Hypothalamus (tissue), 51 donors: ENCODE data around the gene P3H2.
"Not testable (repeated sequence)": the region's sequence is repeated elsewhere in the genome, so short reads cannot be mapped to it uniquely, and the experiment has no call there.

Experiments used
- DNase-seq, 51 donors: peaks; one replicate each; lab custom pipeline; 2025; lab: John Stamatoyannopoulos, UW

P3H2 gene, protein sequence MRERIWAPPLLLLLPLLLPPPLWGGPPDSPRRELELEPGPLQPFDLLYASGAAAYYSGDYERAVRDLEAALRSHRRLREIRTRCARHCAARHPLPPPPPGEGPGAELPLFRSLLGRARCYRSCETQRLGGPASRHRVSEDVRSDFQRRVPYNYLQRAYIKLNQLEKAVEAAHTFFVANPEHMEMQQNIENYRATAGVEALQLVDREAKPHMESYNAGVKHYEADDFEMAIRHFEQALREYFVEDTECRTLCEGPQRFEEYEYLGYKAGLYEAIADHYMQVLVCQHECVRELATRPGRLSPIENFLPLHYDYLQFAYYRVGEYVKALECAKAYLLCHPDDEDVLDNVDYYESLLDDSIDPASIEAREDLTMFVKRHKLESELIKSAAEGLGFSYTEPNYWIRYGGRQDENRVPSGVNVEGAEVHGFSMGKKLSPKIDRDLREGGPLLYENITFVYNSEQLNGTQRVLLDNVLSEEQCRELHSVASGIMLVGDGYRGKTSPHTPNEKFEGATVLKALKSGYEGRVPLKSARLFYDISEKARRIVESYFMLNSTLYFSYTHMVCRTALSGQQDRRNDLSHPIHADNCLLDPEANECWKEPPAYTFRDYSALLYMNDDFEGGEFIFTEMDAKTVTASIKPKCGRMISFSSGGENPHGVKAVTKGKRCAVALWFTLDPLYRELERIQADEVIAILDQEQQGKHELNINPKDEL

DNA sequence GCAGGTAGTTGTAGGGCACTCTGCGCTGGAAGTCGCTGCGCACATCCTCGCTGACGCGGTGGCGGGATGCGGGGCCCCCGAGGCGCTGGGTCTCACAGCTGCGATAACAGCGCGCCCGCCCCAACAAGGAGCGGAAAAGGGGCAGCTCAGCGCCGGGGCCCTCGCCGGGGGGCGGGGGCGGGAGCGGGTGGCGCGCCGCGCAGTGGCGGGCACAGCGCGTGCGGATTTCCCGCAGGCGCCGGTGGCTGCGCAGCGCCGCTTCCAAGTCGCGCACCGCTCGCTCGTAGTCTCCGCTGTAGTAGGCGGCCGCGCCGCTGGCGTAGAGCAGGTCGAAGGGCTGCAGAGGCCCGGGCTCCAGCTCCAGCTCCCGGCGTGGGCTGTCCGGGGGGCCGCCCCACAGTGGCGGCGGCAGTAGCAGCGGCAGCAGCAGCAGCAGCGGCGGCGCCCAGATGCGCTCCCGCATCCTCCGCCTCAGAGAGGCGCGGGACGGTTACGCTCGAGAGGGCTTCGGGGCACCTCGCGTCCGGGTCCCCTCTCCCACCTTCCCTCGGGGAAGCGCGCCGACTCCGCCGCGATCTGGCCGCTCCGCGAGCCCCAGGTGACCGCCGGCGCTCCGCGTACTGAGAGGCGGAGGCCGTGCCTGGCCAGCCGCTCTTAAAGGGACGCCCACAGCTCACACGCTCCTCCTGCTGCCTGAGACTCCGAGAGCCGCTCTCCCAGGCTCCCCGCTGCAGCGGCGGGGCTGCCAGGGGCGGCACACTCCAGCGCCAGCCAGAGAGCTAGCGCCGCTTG is at the start of gene P3H2:
P3H2 (minus strand) TSS at position 629 of the 792 bp plus-strand sequence; CDS start at position 463, 166 bp downstream.
- DNase-seq, result peak in 50 of 51 donors; percentile 24 to 86 (median 67)

DNA sequence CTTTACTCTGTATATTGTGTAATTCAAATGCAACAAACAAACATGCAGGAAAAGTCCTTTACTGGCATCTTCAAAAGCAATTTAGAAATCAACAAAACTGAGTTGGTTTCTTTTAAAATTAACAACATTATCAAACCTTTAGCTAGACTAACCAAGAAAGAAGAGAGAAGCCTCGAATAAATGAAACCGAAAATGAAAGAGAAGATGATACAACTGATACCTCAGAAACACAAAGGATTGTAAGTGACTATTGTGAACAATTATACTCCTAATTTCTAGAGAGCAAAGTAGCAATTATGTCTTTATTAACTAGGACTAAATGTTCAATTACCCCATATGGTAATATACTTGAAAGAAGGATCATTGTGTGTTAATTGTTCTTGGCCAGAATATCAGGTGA is 49.2 kb upstream of the P3H2 start:
- no peak for DNase-seq

DNA sequence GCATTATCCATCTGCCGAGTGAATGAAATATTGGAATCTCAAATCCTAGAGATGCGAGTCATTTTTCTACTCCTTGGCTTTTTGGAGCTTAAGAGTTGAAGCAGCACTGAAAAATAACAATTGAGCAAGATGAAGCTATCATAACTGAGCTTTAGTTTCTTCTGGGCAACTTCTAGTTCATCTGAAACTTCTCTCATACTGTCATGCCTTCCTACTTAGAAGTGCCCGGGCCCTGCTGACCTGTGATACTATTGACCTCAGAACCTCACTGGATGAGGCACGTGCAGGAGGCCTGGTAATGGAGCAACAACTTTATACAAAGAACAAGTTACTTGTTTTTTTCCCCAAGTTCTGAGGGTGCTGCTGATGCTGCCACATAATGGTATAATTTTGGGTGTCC is 48.5 kb upstream of the P3H2 start:
- no peak for DNase-seq

DNA sequence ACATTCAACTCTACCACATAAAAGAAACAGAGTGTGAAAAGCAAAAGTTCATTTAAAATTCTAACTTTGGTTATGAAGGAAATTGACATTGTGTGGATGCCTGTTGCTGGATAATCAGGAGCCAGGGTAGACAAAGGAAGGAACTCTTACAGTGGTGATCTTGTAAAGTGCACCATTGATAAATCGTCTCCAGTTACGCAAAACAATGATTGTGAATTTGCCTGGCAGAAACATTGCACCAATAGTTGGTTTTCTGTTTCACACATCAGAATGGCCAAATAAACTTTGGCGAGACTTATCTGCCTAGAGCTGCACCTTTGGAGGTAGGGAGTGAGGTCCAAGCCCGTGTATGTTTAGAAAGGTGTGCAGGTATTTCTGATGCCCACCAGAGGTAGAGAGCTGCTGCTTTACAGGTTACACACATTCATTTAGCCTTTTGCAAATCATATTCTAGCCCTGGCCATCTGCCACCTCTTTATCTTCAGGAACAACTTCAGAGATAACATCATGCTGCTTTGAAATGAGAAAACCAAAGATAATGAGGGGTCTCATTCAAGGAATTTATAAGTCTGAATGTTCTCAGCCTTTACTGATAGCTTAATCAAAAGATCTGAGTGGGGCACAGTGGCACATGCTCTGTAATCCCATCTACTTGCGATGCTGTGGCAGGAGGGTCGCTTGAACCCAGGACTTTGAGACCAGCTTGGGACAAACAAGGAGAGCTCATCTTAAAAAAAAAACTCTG is 47.4 kb upstream of the P3H2 start:
- no peak for DNase-seq

DNA sequence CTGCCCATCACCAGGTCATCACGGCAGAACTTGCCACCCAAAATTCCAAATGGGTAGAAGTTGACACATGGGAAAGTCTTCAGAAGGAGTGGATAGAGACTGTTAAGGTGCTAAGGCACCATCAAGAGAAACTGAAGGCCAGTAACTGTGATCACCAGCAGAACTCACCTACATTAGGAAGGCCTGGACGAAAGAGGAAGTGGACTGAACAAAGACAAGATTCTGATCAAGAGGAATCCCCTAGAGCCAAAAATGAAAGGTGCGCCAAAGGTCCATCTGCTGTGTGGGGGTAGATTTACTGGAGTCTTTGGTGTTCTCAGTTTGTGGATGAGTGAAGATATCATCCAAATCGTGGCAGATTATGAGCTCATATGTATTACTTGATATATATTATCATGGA is 46.3 kb upstream of the P3H2 start:
- no peak for DNase-seq

DNA sequence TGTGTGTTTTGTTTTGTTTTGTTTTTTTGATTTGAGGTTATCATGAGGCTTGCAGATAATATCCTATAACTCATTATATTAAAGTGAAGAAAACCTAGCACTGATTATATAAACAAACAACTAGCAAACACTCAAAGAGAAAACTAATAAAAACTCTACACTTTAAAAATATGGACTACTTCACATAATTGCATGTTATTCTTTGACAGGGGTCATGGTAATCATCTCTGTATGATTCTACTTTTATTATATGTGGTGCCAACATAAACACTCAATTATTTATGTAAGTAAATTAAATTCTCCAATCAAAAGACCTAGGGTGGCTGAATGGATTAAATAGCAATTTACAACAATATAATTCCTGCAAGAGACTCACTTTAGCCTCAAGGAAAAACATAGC is 44.6 kb upstream of the P3H2 start:
- DNase-seq, result no peak

DNA sequence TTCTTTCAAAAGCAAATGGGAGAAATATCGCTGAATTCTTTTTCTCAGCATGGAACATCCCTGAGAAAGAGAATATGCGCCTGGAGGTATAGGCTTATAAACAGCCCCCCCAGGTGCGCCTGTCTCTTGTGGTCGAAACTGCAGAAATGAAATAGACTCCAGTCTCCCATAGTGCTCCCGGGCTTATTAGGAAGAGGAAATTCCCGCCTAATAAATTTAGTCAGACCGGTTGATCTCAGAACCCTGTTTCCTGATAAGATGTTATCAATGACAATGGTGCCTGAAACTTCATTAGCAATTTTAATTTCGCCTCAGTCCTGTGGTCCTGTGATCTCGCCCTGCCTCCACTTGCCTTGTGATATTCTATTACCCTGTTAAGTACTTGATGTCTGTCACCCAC is 41.3 kb upstream of the P3H2 start:
- DNase-seq, result not testable (repeated sequence)

DNA sequence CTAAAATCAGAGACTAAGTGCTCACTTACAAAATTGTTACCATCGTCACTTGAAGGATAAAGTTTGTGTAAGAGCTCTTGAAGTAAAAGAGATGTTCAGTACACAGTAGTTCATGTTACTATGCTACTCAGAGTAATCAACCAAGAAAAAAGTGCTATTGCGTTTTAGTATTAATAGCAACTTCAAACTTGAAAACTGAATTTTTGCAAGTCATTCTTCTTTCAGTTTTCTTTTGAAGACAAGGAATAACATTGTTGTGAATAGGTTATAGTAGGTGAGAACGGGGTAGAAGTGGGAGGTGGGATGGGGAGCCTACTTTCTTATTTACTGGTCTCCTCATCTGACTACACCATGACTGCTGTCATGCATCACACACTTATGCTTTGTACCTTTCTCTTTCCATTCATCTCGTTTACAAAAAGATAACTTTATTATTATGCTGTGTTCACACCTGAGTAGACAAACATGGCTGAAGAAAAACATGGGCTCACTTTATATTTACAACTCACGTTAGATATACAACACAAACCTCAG is 39.3 kb upstream of the P3H2 start:
- no peak for DNase-seq

DNA sequence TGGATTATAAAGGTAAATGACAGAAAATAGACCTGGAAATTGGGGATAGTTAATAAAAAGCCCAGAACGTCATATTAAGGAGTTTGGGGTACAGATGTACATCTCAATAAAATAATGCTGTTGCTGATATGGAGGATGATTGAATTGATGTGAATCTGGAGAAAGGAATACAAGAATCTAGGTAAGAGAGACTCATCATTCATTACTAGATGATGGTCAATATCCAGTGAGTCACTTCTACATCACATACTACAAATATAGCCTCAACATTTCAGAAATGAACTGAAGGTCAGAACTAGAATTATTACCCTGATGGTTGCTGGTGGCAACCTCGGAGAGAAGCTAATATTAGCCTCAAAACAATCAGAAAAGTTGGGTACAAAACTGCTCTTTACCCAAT is 37.6 kb upstream of the P3H2 start:
- DNase-seq, result no peak

DNA sequence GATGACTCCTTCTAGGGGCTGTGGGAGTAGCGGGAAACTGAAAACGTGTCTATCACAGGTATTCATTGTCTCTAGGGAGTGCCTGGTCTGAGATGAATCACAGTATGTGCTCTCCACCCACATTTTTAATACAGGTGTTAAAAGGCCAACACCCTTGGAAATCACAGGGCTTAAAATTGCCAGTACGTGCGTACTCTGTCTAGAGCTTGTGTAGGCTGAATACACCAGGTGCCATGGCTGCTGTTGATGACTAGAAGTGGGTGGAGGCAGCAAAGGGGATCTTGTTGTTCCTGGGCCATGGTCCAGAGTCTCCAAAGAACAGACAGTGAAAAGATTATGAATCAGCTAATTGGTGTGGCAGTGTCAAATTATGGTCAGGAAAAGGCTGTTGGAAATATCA is 35.1 kb upstream of the P3H2 start:
- no peak for DNase-seq

DNA sequence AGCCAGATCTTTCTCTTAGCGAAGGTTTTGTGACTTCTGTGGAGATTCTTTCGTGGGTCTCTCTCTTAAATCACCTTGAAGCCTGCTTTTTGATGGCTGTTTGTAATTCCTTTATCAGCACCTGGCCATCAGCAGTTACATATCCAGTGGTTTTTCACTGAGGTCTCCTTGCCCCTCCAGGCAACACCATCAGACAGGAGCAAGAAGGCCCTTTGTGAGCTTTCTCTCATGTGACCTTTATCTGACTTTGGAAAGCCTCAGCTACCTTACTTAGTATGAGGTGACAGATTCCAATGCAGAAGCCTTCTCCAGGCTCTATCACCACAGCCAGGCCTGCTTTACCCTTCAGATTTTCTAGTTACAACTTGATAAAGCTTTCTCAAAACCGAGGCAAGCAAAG is 30.0 kb upstream of the P3H2 start:
- no peak for DNase-seq

DNA sequence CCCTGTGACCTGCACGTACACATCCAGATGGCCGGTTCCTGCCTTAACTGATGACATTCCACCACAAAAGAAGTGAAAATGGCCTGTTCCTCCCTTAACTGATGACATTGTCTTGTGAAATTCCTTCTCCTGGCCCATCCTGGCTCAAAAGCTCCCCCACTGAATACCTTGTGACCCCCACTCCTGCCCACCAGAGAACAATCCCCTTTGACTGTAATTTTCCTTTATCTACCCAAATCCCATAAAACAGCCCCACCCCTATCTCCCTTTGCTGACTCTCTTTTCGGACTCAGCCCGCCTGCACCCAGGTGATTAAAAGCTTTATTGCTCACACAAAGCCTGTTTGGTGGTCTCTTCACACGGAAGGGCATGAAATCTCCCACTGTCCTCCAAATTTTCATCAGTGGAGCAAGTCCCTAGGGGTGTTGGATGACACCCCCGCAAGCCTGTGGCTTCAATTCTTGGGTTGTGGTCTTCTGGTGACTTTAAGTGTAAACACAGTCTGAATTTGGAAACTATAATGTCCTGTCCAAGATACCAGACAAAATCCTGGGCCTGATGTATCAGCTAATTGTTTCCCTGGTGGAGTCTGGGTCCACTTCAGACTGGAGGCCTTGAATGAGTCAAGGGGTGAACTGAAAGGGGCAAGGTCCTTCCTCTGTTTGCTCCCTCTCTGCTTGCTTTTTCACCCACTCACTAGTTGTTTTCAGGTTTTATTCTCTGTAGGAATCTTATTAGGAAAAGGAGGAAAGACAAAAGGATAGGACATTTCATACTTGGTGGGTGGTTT is 29.3 kb upstream of the P3H2 start:
- not testable (repeated sequence) for DNase-seq

DNA sequence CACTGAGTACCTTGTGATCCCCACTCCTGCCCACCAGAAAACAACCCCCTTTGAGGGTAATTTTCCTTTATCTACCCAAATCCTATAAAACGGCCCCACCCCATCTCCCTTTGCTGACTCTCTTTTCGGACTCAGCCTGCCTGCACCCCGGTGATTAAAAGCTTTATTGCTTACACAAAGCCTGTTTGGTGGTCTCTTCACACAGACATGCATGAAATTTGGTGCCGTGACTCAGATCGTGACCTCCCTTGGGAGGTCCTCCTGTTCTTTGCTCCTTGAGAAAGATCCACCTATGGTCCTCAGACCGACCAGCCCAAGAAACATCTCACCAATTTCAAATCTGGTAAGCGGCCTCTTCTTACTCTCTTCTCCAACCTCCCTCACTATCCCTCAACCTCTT is 24.1 kb upstream of the P3H2 start:
- not testable (repeated sequence) for DNase-seq

DNA sequence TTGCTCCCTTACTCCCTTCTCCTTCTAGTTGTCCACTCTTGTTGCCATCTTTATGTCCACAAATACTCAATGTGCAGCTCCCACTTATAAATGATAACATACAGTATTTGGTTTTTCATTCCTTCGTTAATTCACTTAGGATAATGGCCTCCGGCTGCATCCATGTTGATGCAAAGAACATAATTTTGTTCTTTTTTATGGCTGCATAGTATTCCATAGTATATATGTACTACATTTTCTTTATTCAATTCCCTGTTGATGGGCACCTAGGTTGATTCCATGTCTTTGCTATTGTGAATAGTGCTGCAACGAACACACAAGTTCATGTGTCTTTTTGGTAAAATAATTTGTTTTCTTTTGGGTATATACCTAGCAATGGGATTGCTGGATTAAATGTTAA is 21.3 kb upstream of the P3H2 start:
- DNase-seq, result no peak

DNA sequence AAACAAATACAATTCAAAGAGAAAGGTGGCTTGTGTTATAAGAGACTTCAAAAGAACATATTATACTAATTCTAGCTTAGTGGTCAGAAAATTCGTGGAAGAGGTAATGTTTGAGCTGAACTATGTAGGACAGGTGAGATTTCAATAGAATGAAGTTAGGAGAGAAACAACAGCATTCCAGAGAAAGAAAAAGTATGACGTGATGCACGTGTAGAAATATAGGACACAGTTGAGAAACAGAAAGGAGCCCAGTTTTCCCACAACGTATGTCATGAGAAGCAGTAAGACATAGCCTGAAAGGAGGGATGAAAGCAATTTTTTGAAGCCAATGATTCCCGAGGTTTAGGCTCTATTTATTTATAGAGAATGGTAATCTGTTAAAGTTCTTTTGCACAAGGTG is 18.7 kb upstream of the P3H2 start:
- DNase-seq, result no peak

DNA sequence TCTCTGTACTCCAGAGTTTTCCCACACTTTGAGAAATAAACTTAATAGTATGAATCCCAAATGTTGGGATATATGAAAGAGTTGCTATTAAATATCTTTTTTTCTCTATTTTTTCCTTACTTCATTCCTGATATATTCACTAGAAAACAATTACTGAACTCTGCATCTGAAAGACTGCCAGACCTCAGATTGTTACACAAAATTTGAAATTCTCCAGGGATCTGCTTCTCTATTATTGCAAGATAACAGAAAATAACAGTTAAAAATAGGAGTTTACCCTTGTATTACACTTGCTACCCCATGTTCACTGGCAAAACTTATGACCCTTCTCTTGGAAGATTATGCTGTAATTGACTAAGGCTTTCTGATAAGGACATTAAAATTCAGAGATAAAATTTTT is 11.7 kb upstream of the P3H2 start:
- DNase-seq, result no peak

DNA sequence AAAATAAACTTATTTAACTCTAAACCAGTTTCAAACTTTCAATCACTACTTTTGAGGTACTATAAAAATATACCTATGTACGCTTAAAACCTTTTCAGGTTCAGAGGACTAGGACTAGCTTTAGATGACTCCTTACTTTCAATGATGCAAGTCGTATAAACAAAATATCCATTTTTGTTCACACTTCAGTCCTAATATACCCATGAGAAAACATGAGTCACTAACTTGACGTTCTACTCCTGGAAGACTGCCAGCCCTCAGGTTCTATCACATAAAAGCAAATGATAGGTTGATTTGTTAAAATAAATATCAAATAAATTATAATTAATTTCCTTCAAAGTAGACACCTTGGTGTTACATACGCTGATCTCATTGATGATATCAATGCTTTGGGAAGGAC is 10.6 kb upstream of the P3H2 start:
- no peak for DNase-seq

DNA sequence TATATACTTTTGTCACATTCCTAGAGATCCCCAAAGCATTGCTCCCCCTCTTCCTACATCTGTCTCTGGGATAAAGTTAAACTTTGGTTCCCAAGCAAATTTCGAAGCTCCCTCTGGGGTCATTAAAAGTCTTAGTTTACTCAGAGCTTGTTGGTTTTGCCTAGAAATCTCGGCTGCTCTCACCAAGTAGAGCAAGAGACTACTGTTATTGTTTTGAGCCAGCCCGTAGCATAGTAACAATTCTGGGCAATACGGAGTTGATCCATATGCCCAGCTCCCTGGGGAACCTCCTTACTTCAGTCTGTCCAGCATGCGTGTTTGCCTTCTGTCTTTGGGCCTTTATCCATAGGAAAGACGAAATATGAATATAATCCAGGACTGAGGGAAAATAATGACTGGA is 10.0 kb upstream of the P3H2 start:
- DNase-seq, result no peak

DNA sequence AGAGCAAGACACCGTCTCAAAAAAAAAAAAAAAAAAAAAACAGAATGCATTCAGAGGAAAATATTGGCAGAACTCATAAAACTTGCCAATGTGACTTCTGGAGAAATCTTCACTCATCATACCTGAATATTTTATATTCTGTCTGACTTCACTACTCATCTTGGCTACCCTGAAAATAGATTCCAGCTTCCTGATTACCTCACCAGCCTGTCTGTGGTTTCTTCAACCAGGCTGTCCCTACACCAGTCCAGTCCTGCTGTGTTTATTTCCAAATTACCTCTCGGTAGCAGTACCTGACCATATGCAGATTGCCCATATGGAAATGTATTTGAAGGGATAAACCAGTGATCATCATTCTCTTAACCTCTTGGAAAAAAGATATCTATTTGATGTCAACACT is 9.3 kb upstream of the P3H2 start:
- DNase-seq, result no peak

DNA sequence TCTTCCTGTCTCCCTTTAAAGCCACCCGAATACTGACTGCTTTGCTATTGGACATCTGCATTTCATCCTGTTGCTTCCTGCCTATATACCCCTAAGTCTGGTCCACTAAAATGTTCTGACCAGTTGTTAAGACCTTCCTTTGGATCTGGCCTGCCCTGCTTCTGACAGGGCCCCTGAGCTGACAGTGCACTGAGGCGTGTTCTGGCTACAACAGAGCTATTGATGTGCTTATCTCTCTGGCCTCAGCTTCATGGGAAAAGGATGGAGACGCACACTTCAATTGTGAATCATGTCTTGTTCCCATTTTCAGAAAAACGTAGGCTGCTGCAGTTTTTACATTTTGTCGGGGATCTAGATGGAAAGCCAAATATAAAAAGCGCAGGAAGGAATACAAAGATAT is 7.1 kb upstream of the P3H2 start:
- no peak for DNase-seq
